Muscle of leg (tissue), 11 donors: ENCODE results near the gene SLC25A42. TPM values are rescaled to one million over a fixed set of nuclear protein-coding genes. Genes with fewer than 3 reads are reported as not detected.

Experiments used
- DNase-seq: peaks from one replicate; pipeline ENCODE4 v3.0.0; 2013
- H3K27ac ChIP-seq: one replicate; pipeline ENCODE4 v1.5.1; 2013; ENCODE audit warnings: mild to moderate bottlenecking, low read length, control low read depth
- H3K27me3 ChIP-seq: one replicate; pipeline ENCODE4 v1.6.1; 2013; ENCODE audit warnings: low read length; ENCODE audit not compliant: control insufficient read depth, insufficient read depth
- H3K36me3 ChIP-seq: one replicate; pipeline ENCODE4 v1.6.1; 2013; ENCODE audit warnings: low read length; ENCODE audit not compliant: control insufficient read depth, insufficient read depth
- H3K4me1 ChIP-seq: one replicate; pipeline ENCODE4 v1.6.1; 2013; ENCODE audit warnings: low read length; ENCODE audit not compliant: control insufficient read depth, insufficient read depth
- H3K4me3 ChIP-seq: one replicate; pipeline ENCODE4 v1.5.1; 2013; ENCODE audit warnings: low read length, control low read depth
- H3K9me3 ChIP-seq: replicated peaks from 2 replicates; pipeline ENCODE4 v1.6.1; 2013; ENCODE audit warnings: low read depth, low read length; ENCODE audit not compliant: control insufficient read depth
- WGBS: methylation state at CpG from one replicate; pipeline ENCODE4 v1.1.5; 2013; ENCODE audit warnings: missing lambda C conversion rate; ENCODE audit not compliant: insufficient coverage; 5-methylcytosine and 5-hydroxymethylcytosine counted together
- polyA plus RNA-seq, 8 donors: library from polyadenylated mRNA; unstranded; fragments of 120-200 nt; gene quantifications; one replicate each; pipeline versions ENCODE4 v1.2.1 to v1.2.3, GENCODE V29; 2013; ENCODE audit warnings: inconsistent platforms in 1 of 8, low replicate concordance in 1 of 8; ENCODE audit not compliant: insufficient read length in 8 of 8, insufficient read depth in 1 of 8
- total RNA-seq: library from RNA; stranded (reverse); fragments of 120-200 nt; gene quantifications from one replicate; pipeline ENCODE4 v1.2.4, GENCODE V29; 2013

Gene SLC25A42
- total and polyA plus RNA-seq, 9 donors: 5.9 to 12.2 (median 9.7) TPM

- WGBS: 84% methylated on average over 6 of the region's 7 CpGs
- no peak overlapping the region for H3K27ac ChIP-seq
- H3K36me3 ChIP-seq: peaks cover 69% of the 10 kb centered on the region
- H3K4me3 ChIP-seq: no peak overlapping the region
- peaks cover 40% of the 10 kb centered on the region for H3K4me1 ChIP-seq
- H3K27me3 ChIP-seq: no peaks in the 10 kb centered on the region
- no peak for DNase-seq
- H3K9me3 ChIP-seq: no peaks in the 10 kb centered on the region
Observed at GRCh38 chr19:19057720-19058119, 6.1 kb upstream of the SLC25A42 start.

- no peaks in the 10 kb centered on the region for H3K27me3 ChIP-seq
- peaks cover 60% of the 10 kb centered on the region for H3K36me3 ChIP-seq
- no peaks in the 10 kb centered on the region for H3K9me3 ChIP-seq
- peaks cover 46% of the 10 kb centered on the region for H3K4me1 ChIP-seq
- no peak for DNase-seq
- no peak overlapping the region for H3K4me3 ChIP-seq
- H3K27ac ChIP-seq: no peak overlapping the region
- 78% methylated on average over 15 of the region's 17 CpGs for WGBS
Observed at GRCh38 chr19:19059018-19059836, 4.6 kb upstream of the SLC25A42 start.

- H3K4me3 ChIP-seq: no peak overlapping the region
- no peaks in the 10 kb centered on the region for H3K27me3 ChIP-seq
- peaks cover 54% of the 10 kb centered on the region for H3K4me1 ChIP-seq
- no peak for DNase-seq
- 67% methylated on average over 11 of the region's 12 CpGs for WGBS
- H3K36me3 ChIP-seq: peaks cover 53% of the 10 kb centered on the region
- H3K9me3 ChIP-seq: no peaks in the 10 kb centered on the region
- H3K27ac ChIP-seq: no peak overlapping the region
Observed at GRCh38 chr19:19059837-19060611, 3.8 kb upstream of the SLC25A42 start.

GRCh38 chr19:19061506-19061905 lies 2.3 kb upstream of the SLC25A42 start:
- peak; percentile 61 for DNase-seq
- no peaks in the 10 kb centered on the region for H3K27me3 ChIP-seq
- no peak overlapping the region for H3K4me3 ChIP-seq
- H3K9me3 ChIP-seq: no peaks in the 10 kb centered on the region
- peaks cover 59% of the 10 kb centered on the region for H3K4me1 ChIP-seq
- peaks cover 40% of the 10 kb centered on the region for H3K36me3 ChIP-seq
- 78% methylated on average over 3 of the region's 8 CpGs for WGBS
- peak overlapping the region; percentile 81 for H3K27ac ChIP-seq

- peaks cover 31% of the 10 kb centered on the region for H3K36me3 ChIP-seq
- DNase-seq: no peak
- peak overlapping the region; percentile 81 for H3K27ac ChIP-seq
- whole genome bisulfite sequencing: 32% methylated on average over 3 of the region's 4 CpGs
- no peaks in the 10 kb centered on the region for H3K9me3 ChIP-seq
- peak overlapping the region; percentile 75 for H3K4me3 ChIP-seq
- no peaks in the 10 kb centered on the region for H3K27me3 ChIP-seq
- peaks cover 61% of the 10 kb centered on the region for H3K4me1 ChIP-seq
Observed at GRCh38 chr19:19062454-19063182, 1.2 kb upstream of the SLC25A42 start.

- no peaks in the 10 kb centered on the region for H3K9me3 ChIP-seq
- H3K4me3 ChIP-seq: peak overlapping the region; percentile 75
- peaks cover 59% of the 10 kb centered on the region for H3K4me1 ChIP-seq
- H3K27me3 ChIP-seq: no peaks in the 10 kb centered on the region
- under 1% methylated on average over 18 of the region's 29 CpGs for WGBS
- peaks cover 15% of the 10 kb centered on the region for H3K36me3 ChIP-seq
- H3K27ac ChIP-seq: peak overlapping the region; percentile 51
- DNase-seq: no peak
Observed at GRCh38 chr19:19064098-19064722, 416 bp downstream of the SLC25A42 start.

GRCh38 chr19:19064811-19065745 lies 1.3 kb downstream of the SLC25A42 start:
- H3K9me3 ChIP-seq: no peaks in the 10 kb centered on the region
- DNase-seq: no peak
- no peaks in the 10 kb centered on the region for H3K27me3 ChIP-seq
- H3K4me3 ChIP-seq: peak overlapping the region; percentile 75
- WGBS: 5% methylated on average over 15 of the region's 25 CpGs
- H3K27ac ChIP-seq: no peak overlapping the region
- peaks cover 59% of the 10 kb centered on the region for H3K4me1 ChIP-seq
- H3K36me3 ChIP-seq: peaks cover 10% of the 10 kb centered on the region

GRCh38 chr19:19067276-19068072 lies 3.7 kb downstream of the SLC25A42 start:
- WGBS: 92% methylated on average over 4 of the region's 11 CpGs
- DNase-seq: peak; percentile 77
- Histone ChIP-seq H3K27ac (peak overlapping the region; percentile 69), H3K36me3 (peaks cover 5% of the 10 kb centered on the region), H3K4me1 (peaks cover 39% of the 10 kb centered on the region), H3K4me3 (no peak overlapping the region), H3K9me3 (no peaks in the 10 kb centered on the region), H3K27me3 (no peaks in the 10 kb centered on the region)
